Body of pancreas (tissue), 4 donors: ENCODE measurements around the gene NR5A1. TPM values are rescaled to one million over a fixed set of nuclear protein-coding genes. Genes with fewer than 3 reads are reported as not detected.

ENCODE experiments used
- ATAC-seq: fragments of 150-250 bp; one replicate; pipeline ENCODE4 v1.9.1; 2016
- DNase-seq, 4 donors: peaks; one replicate each; pipeline ENCODE4 v3.0.0-alpha.2; 2019
- H3K27ac ChIP-seq, 4 donors: fragments of 200-600 bp; sonication (generic); 1 replicate in 3 of 4; 2 replicates in 1 of 4; pipeline versions ENCODE4 v1.5.1 to v1.6.1; 2016 to 2019; ENCODE audit warnings: mild to moderate bottlenecking in 1 of 4, mixed read lengths in 1 of 4, moderate library complexity in 1 of 4
- H3K27me3 ChIP-seq, 2 donors: fragments of 200-600 bp; sonication (generic); one replicate each; pipeline ENCODE4 v1.6.0; 2016; ENCODE audit warnings: mild to moderate bottlenecking in 1 of 2
- H3K36me3 ChIP-seq, 2 donors: fragments of 200-600 bp; sonication (generic); replicated peaks in 1 of 2; 2 replicates each; pipeline ENCODE4 v1.5.1; 2016; ENCODE audit warnings: low read depth in 2 of 2; ENCODE audit not compliant: insufficient read depth in 1 of 2
- H3K4me1 ChIP-seq: fragments of 200-600 bp; sonication (generic); one replicate; pipeline ENCODE4 v1.6.0; 2016
- H3K4me3 ChIP-seq, 2 donors: fragments of 200-600 bp; sonication (generic); 1 replicate in 1 of 2; 2 replicates in 1 of 2; pipeline ENCODE4 v1.5.1; 2016 to 2019
- H3K9me3 ChIP-seq, 3 donors: fragments of 200-600 bp; sonication (generic); 1 replicate in 2 of 3; 2 replicates in 1 of 3; pipeline ENCODE4 v1.5.1; 2016
- POLR2A ChIP-seq, 3 donors: fragments of 450-650 bp; IDR thresholded peaks; one replicate each; pipeline ENCODE4 v1.6.1; 2016; ENCODE audit warnings: antibody characterized with exemption in 3 of 3, mild to moderate bottlenecking in 2 of 3
- WGBS, 2 donors: methylation state at CpG; one replicate each; pipeline ENCODE4 v1.1.5; 2017; 5-methylcytosine and 5-hydroxymethylcytosine counted together
- intact Hi-C: fragments of 100-400 bp; cut with DNase I; formaldehyde crosslinking; loops from one replicate; pipeline ENCODE4 v1.15.1; 2023
- total RNA-seq, 2 donors: library from RNA; depleted of rRNA; stranded (reverse); fragments of >200 nt; gene quantifications; one replicate each; pipeline ENCODE4 v1.1.0, GENCODE V29; 2016
- TF ChIP-seq, protein P1 (sequence below), 7 experiments: fragments of 450-650 bp in 4 of 7; fragments of 200-600 bp in 3 of 7; sonication (generic) in 3 of 7; IDR thresholded peaks; one replicate each; pipeline ENCODE4 v1.5.1; 2016 to 2019; ENCODE audit warnings: antibody characterized with exemption in 7 of 7

Gene NR5A1
- total RNA-seq, 2 donors from 2014 or later: not detected

DNA sequence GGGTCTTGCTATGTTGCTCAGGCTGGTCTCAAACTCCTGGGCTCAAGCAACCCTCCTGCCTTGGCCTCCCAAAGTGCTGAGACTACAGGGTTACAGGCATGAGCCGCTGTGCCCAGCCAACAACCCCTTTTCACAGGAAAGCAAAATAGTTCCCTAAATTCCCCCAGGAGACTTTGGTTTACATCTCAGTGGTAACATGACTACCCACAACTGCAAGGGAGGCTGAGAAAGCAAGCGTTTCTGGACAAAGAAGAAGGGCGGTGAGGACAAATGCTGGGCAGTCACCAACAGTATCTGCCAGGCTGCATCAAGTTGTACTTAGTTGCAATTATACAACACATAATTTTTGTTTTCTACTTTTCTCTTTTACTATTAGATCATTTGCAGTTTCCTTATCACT, 64.4 kb downstream of the NR5A1 start:
- intact Hi-C loops: no loop called here
- Histone ChIP-seq H3K27me3 (no peaks in the 10 kb centered on the region), H3K27ac (no peak overlapping the region), H3K9me3 (peaks cover 0 to 7% (median 0%) of the 10 kb centered on the region in 3 donors), H3K36me3 (no peaks in the 10 kb centered on the region), H3K4me3 (no peak overlapping the region), H3K4me1 (peaks cover 3% of the 10 kb centered on the region)
- no peak for DNase-seq
- no peak for TF ChIP-seq POLR2A (IDR thresholded peaks at IDR 0.05)
- TF ChIP-seq, protein P1, sequence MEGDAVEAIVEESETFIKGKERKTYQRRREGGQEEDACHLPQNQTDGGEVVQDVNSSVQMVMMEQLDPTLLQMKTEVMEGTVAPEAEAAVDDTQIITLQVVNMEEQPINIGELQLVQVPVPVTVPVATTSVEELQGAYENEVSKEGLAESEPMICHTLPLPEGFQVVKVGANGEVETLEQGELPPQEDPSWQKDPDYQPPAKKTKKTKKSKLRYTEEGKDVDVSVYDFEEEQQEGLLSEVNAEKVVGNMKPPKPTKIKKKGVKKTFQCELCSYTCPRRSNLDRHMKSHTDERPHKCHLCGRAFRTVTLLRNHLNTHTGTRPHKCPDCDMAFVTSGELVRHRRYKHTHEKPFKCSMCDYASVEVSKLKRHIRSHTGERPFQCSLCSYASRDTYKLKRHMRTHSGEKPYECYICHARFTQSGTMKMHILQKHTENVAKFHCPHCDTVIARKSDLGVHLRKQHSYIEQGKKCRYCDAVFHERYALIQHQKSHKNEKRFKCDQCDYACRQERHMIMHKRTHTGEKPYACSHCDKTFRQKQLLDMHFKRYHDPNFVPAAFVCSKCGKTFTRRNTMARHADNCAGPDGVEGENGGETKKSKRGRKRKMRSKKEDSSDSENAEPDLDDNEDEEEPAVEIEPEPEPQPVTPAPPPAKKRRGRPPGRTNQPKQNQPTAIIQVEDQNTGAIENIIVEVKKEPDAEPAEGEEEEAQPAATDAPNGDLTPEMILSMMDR (IDR thresholded peaks at IDR 0.05): no peak
- 74% methylated on average over 3 of the region's 3 CpGs for WGBS, 2 donors
- ATAC-seq: no peak

DNA sequence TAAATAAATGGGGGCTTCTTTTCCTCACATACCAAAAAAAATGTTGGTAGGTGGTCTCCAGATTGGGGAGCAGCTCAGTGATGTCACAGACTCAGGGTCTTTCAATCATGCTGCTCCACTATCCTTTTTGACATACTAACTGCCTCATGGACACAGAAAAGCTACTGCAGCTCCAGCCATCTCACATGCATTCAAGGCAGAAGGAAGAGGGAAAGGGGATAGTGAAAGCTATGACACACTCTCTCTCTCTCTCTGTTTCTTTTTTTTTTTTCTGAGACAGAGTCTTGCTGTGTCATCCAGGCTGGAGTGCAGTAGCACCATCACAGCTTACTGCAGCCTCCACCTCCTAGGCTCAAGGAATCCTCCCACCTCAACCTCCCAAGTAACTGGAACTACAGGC, 64.8 kb downstream of the NR5A1 start:
- no peak for ATAC-seq
- intact Hi-C loops: no loop called here
- peaks cover 0 to 7% (median 0%) of the 10 kb centered on the region in 3 donors for H3K9me3 ChIP-seq
- DNase-seq: no peak
- H3K4me3 ChIP-seq: no peak overlapping the region
- no peaks in the 10 kb centered on the region for H3K27me3 ChIP-seq
- H3K4me1 ChIP-seq: no peaks in the 10 kb centered on the region
- no peak overlapping the region for H3K27ac ChIP-seq
- TF ChIP-seq POLR2A (IDR thresholded peaks at IDR 0.05): no peak
- TF ChIP-seq, protein P1 (IDR thresholded peaks at IDR 0.05): no peak
- no peaks in the 10 kb centered on the region for H3K36me3 ChIP-seq

DNA sequence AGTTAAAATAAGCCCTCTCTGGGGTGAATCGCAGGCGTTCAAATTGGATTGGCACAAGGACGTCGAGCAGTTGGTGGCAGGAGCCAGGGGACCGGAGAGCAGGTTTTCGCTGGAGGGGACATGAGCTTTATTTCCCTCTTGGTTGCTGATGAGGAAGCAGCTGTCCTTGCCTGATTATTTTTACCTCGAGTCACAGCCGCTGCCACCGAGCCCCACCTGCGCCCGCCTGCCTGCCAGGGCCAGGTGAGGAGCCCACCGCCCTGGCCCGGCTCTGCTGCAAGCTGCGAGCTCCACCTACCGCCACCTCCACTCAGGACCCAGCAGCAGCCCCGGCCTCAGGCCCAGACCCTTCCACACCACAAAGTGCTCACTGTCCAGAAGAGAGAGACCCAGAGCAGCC, 65.9 kb downstream of the NR5A1 start:
- ATAC-seq (no peak), DNase-seq (no peak)
- no peaks in the 10 kb centered on the region for H3K4me1 ChIP-seq
- peaks cover 0 to 7% (median 0%) of the 10 kb centered on the region in 3 donors for H3K9me3 ChIP-seq
- TF ChIP-seq, protein P1 (IDR thresholded peaks at IDR 0.05): no peak
- no peak for TF ChIP-seq POLR2A (IDR thresholded peaks at IDR 0.05)
- H3K27ac ChIP-seq: no peak overlapping the region
- no peaks in the 10 kb centered on the region for H3K36me3 ChIP-seq
- no peak overlapping the region for H3K4me3 ChIP-seq
- 64 to 78% methylated on average over 16 of the region's 16 CpGs for WGBS, 2 donors
- H3K27me3 ChIP-seq: no peaks in the 10 kb centered on the region
- intact Hi-C loops: no loop called here

DNA sequence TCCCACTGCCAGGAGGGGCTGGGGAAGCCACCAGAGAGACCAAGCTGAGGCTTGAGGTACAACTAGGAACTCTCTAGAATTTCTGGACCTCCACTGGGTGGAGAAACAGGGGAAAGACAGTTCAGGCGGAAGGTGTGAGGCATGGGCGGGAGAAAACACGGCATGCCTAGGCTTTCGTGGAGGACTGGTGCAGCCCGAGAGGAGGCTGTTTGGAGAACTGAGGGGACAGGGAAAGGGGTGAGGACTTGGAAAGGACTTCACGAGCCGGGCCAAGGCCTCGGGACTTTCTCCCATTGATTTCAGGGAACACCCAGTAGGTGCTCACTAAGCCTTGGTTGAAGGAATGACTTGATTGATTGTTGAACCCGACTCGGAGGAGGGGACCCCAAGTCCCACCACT, 66.4 kb downstream of the NR5A1 start:
- H3K36me3 ChIP-seq: no peaks in the 10 kb centered on the region
- WGBS, 2 donors: 73 to 84% methylated on average over 10 of the region's 10 CpGs
- H3K27me3 ChIP-seq: no peaks in the 10 kb centered on the region
- no peak for TF ChIP-seq POLR2A (IDR thresholded peaks at IDR 0.05)
- TF ChIP-seq, protein P1 (IDR thresholded peaks at IDR 0.05): no peak
- peaks cover 0 to 7% (median 0%) of the 10 kb centered on the region in 3 donors for H3K9me3 ChIP-seq
- H3K4me1 ChIP-seq: no peaks in the 10 kb centered on the region
- DNase-seq (no peak), ATAC-seq (no peak)
- intact Hi-C loops: no loop called here
- no peak overlapping the region for H3K4me3 ChIP-seq
- H3K27ac ChIP-seq: no peak overlapping the region

DNA sequence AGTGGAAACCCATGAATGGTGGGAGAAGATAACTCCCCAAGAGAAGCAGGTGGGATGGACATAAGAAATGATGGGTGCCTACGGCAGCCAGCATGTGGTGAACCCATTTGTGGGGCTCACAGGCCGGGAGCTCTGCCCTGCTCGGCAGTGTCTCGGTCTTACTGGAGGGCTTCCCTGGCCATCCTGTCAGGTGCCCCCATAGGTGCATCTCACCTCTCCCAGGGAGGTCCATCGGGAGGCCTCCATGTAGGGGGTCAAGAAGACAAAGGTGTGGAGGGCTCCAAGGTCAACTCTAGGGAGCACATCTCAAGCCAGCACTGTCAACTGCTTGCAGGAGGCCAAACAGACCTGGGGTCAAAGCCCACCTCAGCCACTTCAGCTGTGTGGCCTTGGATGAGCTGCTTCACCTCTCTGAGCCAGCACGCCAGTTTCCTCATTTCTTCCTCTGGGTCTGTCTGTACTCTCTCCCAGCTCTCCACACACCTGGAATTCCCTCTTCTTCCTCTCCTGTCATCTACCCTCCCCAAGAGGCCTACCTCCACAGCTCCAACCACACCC, 67.4 kb downstream of the NR5A1 start:
- no peak for ATAC-seq
- intact Hi-C loops: no loop called here
- DNase-seq: no peak
- Histone ChIP-seq H3K27ac (no peak overlapping the region), H3K36me3 (no peaks in the 10 kb centered on the region), H3K27me3 (no peaks in the 10 kb centered on the region), H3K4me1 (no peaks in the 10 kb centered on the region), H3K4me3 (no peak overlapping the region), H3K9me3 (peaks cover 0 to 7% (median 0%) of the 10 kb centered on the region in 3 donors)
- no peak for TF ChIP-seq POLR2A (IDR thresholded peaks at IDR 0.05)
- TF ChIP-seq, protein P1 (IDR thresholded peaks at IDR 0.05): no peak
- 88 to 94% methylated on average over 6 of the region's 6 CpGs for WGBS, 2 donors
